DOHH2 (cell line): ENCODE measurements around the gene YIPF1.

Experiments
- H3F3A ChIP-seq: fragments of 200-600 bp; sonication (generic), shearing (Covaris generic); 2 replicates; pipeline ENCODE4 v1.6.0; 2016; ENCODE audit warnings: antibody characterized with exemption, mild to moderate bottlenecking; ENCODE audit not compliant: control insufficient read depth, insufficient read depth
- H3K27ac ChIP-seq: fragments of 200-600 bp; sonication (generic); 2 replicates; pipeline ENCODE4 v1.5.1; 2014; ENCODE audit warnings: low read depth, mild to moderate bottlenecking, low read length, moderate library complexity
- H3K27me3 ChIP-seq: fragments of 200-600 bp; sonication (generic); 2 replicates; pipeline ENCODE4 v1.6.1; 2014; ENCODE audit warnings: mild to moderate bottlenecking, low read length, mixed read lengths; ENCODE audit not compliant: control insufficient read depth
- H3K36me3 ChIP-seq: fragments of 200-600 bp; sonication (generic); 2 replicates; pipeline ENCODE4 v1.6.1; 2014; ENCODE audit warnings: mild to moderate bottlenecking, low read length, moderate library complexity, mixed read lengths; ENCODE audit not compliant: control insufficient read depth
- H3K4me1 ChIP-seq: fragments of 200-600 bp; sonication (generic); 2 replicates; pipeline ENCODE4 v1.6.1; 2014; ENCODE audit warnings: mild to moderate bottlenecking, low read length, mixed read lengths; ENCODE audit not compliant: control insufficient read depth
- H3K4me2 ChIP-seq: fragments of 200-600 bp; sonication (generic); 2 replicates; pipeline ENCODE4 v1.6.0; 2014; ENCODE audit warnings: mild to moderate bottlenecking, low read length, moderate library complexity
- H3K4me3 ChIP-seq: fragments of 200-600 bp; sonication (generic); 2 replicates; pipeline ENCODE4 v1.5.1; 2014; ENCODE audit warnings: mild to moderate bottlenecking, low read length, mixed read lengths
- H3K79me2 ChIP-seq: fragments of 200-600 bp; sonication (generic); 2 replicates; pipeline ENCODE4 v1.6.1; 2014; ENCODE audit warnings: mild to moderate bottlenecking, low read length, mixed read lengths; ENCODE audit not compliant: control insufficient read depth
- H3K9me2 ChIP-seq: fragments of 200-600 bp; sonication (generic); replicated peaks from 2 replicates; pipeline ENCODE4 v1.6.1; 2014; ENCODE audit warnings: mild to moderate bottlenecking, low read length, mixed read lengths; ENCODE audit not compliant: control insufficient read depth
- H3K9me3 ChIP-seq: fragments of 200-600 bp; sonication (generic); 2 replicates; pipeline ENCODE4 v1.6.1; 2014; ENCODE audit warnings: antibody characterized with exemption, low read length, mixed read lengths; ENCODE audit not compliant: control insufficient read depth, insufficient read depth
- H4K20me1 ChIP-seq: fragments of 200-600 bp; sonication (generic); 2 replicates; pipeline ENCODE4 v1.6.0; 2014; ENCODE audit warnings: low read depth, mild to moderate bottlenecking, antibody characterized with exemption, low read length, moderate library complexity; ENCODE audit not compliant: control insufficient read depth, insufficient read depth
- EZH2phosphoT487 ChIP-seq: fragments of 200-600 bp; sonication (generic); IDR thresholded peaks from 2 replicates; pipeline ENCODE4 v1.6.1; 2017; ENCODE audit warnings: borderline replicate concordance, mild to moderate bottlenecking, antibody characterized with exemption, low read length, moderate library complexity, mixed read lengths
- TF ChIP-seq, protein P1 (sequence below): fragments of 200-600 bp; sonication (generic); IDR thresholded peaks from one replicate; pipeline ENCODE4 v1.5.1; 2014; ENCODE audit warnings: antibody characterized with exemption, mild to moderate bottlenecking, low read depth, low read length; ENCODE audit not compliant: poor library complexity, severe bottlenecking

YIPF1 gene

GRCh38 chr1:53929246-53929960 is 39.8 kb upstream of the YIPF1 start:
- no peaks in the 10 kb centered on the region for H3K4me1 ChIP-seq
- H3F3A ChIP-seq = no peaks in the 10 kb centered on the region; the same call in 1 of the 2 replicates
- no peaks in the 10 kb centered on the region for H3K79me2 ChIP-seq
- H3K4me2 ChIP-seq = no peak overlapping the region
- H3K36me3 ChIP-seq = peaks cover 31% of the 10 kb centered on the region
- no peaks in the 10 kb centered on the region for H3K9me2 ChIP-seq
- H3K27ac ChIP-seq = no peak overlapping the region
- no peaks in the 10 kb centered on the region for H4K20me1 ChIP-seq
- peaks cover under 1% of the 10 kb centered on the region; the same call in 1 of the 2 replicates for H3K9me3 ChIP-seq
- H3K4me3 ChIP-seq = no peak overlapping the region
- no peaks in the 10 kb centered on the region for H3K27me3 ChIP-seq
- TF ChIP-seq EZH2phosphoT487 = no peak
- TF ChIP-seq, protein P1, sequence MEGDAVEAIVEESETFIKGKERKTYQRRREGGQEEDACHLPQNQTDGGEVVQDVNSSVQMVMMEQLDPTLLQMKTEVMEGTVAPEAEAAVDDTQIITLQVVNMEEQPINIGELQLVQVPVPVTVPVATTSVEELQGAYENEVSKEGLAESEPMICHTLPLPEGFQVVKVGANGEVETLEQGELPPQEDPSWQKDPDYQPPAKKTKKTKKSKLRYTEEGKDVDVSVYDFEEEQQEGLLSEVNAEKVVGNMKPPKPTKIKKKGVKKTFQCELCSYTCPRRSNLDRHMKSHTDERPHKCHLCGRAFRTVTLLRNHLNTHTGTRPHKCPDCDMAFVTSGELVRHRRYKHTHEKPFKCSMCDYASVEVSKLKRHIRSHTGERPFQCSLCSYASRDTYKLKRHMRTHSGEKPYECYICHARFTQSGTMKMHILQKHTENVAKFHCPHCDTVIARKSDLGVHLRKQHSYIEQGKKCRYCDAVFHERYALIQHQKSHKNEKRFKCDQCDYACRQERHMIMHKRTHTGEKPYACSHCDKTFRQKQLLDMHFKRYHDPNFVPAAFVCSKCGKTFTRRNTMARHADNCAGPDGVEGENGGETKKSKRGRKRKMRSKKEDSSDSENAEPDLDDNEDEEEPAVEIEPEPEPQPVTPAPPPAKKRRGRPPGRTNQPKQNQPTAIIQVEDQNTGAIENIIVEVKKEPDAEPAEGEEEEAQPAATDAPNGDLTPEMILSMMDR = no peak

DNA sequence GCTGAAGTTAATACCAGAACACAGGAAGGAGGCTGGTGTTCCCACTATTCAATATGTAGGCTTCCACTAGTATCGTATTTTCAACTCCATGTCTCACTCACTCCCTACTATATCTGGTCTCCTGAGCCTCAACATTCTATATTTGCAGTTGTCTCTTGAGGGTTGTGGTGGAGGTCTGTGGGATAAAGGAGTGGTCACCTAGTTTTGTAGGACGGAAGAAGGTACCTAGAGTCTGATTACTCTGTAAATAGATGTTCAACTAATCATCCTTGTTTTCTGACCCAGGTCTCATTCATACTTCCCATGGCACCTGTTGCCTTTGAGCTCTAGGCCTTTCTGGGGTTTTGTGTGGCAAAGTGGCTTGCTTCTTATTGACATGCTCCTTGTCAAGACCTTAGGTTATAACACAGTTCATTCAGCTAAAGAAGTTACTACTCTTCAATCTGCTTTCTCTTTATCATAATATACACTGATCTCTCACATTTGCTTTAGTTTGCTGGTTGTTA is 37.8 kb upstream of the YIPF1 start:
- H3F3A ChIP-seq = peaks cover 5% of the 10 kb centered on the region
- no peaks in the 10 kb centered on the region for H3K9me3 ChIP-seq
- H3K4me2 ChIP-seq = no peak overlapping the region
- no peaks in the 10 kb centered on the region for H3K79me2 ChIP-seq
- peaks cover 43% of the 10 kb centered on the region for H3K36me3 ChIP-seq
- no peak overlapping the region for H3K4me3 ChIP-seq
- TF ChIP-seq EZH2phosphoT487 = no peak
- TF ChIP-seq, protein P1 = no peak
- no peaks in the 10 kb centered on the region for H3K27me3 ChIP-seq
- H3K27ac ChIP-seq = no peak overlapping the region
- H3K9me2 ChIP-seq = no peaks in the 10 kb centered on the region
- no peaks in the 10 kb centered on the region for H4K20me1 ChIP-seq
- H3K4me1 ChIP-seq = no peaks in the 10 kb centered on the region

DNA sequence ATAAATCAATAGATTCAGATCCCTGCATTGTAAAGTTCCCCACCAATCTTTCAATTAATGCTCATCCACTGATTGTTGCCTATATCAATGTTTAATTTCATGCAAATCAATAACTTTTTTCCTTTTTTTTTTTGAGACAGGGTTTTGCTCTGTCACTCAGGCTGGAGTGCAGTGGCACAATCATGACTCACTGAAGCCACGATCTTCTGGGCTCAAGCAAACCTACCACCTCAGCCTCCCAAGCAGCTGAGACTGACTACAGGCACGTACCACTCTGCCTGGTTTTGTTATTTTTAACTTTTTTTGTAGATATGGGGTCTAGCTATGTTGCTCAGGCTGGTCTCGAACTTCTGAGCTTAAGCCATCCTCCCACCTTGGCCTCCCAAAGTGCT is 30.1 kb upstream of the YIPF1 start:
- Histone ChIP-seq H3K27me3 (no peaks in the 10 kb centered on the region), H3K79me2 (no peaks in the 10 kb centered on the region), H3K9me2 (no peaks in the 10 kb centered on the region), H3K9me3 (no peaks in the 10 kb centered on the region), H3F3A (peaks cover 5% of the 10 kb centered on the region; the same call in 1 of the 2 replicates), H4K20me1 (no peaks in the 10 kb centered on the region), H3K36me3 (peaks cover 39% of the 10 kb centered on the region), H3K4me3 (no peak overlapping the region), H3K4me2 (no peak overlapping the region), H3K27ac (no peak overlapping the region), H3K4me1 (no peaks in the 10 kb centered on the region)
- TF ChIP-seq, protein P1 = no peak
- TF ChIP-seq EZH2phosphoT487 = no peak
